ENCODE measurements around the gene ASB18.

GRCh38 chr2:236161531-236161930, 102.7 kb downstream of the ASB18 start:
- TF ChIP-seq CTCF (IDR thresholded peaks at IDR 0.05; ENCODE audit: control extremely low read depth in 1 of 3, insufficient read depth in 1 of 3, low read depth in 1 of 3, low read length in 3 of 3): no peak
- TF ChIP-seq ASH2L (IDR thresholded peaks at IDR 0.05; ENCODE audit: low read length): no peak
- no peak for TF ChIP-seq TAF1 (IDR thresholded peaks at IDR 0.05; ENCODE audit: low read depth, low read length)
- no peak for TF ChIP-seq RAD21 (IDR thresholded peaks at IDR 0.05 in 1 of 2, conservative IDR thresholded peaks at IDR 0.05 in 1 of 2; ENCODE audit: low read depth in 2 of 2, low read length in 2 of 2)
- TF ChIP-seq EZH2 (IDR thresholded peaks at IDR 0.05; ENCODE audit: low read depth, low read length, severe bottlenecking): peak; percentile 35

Measured in H1 (cell line).